ENCODE results near the gene MANEA. TPM values are rescaled to one million over a fixed set of nuclear protein-coding genes. Genes with fewer than 3 reads are reported as not detected.

The MANEA gene
- polyA plus RNA-seq, 2 of the 4 experiments (the other 2 are of a cell fraction) = 4.0 to 13.3 TPM

DNA sequence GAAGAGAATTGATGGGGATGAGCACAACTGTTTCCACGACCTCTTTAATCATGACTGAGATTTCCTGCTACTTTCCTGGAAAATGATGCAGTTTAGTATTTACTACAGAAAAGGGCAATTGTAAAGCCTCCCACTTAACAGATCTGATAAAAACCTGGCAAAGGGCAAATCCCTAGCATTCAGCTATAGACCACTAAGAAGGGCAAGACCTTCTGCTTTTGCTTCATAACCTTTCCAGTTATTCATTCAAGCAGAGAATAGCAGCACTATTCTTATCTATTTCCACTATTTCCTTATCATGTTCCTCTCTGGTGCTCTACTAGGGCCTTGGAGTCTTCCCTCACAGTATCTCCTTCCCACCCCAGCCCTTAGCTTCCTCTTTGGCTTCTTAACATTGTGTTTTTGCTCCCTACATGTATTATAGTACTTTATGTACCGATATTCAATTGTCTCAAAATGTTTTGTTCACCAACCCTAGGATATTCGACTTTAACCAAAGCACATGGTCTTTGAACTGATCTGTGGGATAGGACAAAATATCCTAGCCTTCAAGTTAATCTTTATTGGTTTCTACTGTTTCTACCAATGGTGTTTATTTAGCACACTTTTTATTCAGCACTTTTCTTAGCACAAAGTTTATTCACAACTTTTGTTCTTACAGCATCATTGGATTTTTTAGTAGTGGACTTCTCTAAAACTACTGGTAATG, 32.7 kb upstream of the MANEA start:
- no peak for ATAC-seq
- H3K9me3 ChIP-seq = no peaks in the 10 kb centered on the region
- H3K27ac ChIP-seq = no peak overlapping the region
- 3% methylated on average over 3 of the region's 3 CpGs for WGBS (ENCODE audit: missing lambda C conversion rate)
- FAIRE-seq = no peak
- ChIA-PET POLR2A (no interaction called here), CTCF (no interaction called here)
- H3K4me1 ChIP-seq = no peaks in the 10 kb centered on the region
- H3K4me3 ChIP-seq = no peak overlapping the region
- no peak for DNase-seq (ENCODE audit: low read depth in 1 of 2, low spot score in 1 of 2)
- TF ChIP-seq, protein P1, sequence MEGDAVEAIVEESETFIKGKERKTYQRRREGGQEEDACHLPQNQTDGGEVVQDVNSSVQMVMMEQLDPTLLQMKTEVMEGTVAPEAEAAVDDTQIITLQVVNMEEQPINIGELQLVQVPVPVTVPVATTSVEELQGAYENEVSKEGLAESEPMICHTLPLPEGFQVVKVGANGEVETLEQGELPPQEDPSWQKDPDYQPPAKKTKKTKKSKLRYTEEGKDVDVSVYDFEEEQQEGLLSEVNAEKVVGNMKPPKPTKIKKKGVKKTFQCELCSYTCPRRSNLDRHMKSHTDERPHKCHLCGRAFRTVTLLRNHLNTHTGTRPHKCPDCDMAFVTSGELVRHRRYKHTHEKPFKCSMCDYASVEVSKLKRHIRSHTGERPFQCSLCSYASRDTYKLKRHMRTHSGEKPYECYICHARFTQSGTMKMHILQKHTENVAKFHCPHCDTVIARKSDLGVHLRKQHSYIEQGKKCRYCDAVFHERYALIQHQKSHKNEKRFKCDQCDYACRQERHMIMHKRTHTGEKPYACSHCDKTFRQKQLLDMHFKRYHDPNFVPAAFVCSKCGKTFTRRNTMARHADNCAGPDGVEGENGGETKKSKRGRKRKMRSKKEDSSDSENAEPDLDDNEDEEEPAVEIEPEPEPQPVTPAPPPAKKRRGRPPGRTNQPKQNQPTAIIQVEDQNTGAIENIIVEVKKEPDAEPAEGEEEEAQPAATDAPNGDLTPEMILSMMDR (IDR thresholded peaks at IDR 0.05) = no peak
- TF ChIP-seq CBX8 (IDR thresholded peaks at IDR 0.05) (no peak), ZNF302 (CRISPR knock-in tag; IDR thresholded peaks at IDR 0.05) (no peak), JUN (IDR thresholded peaks at IDR 0.05) (no peak), CHD4 (IDR thresholded peaks at IDR 0.05; ENCODE audit: borderline replicate concordance) (no peak), ZC3H11A (IDR thresholded peaks at IDR 0.05) (no peak), FOXS1 (CRISPR knock-in tag; IDR thresholded peaks at IDR 0.05) (no peak), CEBPB (IDR thresholded peaks at IDR 0.05) (no peak)
- H3K4me2 ChIP-seq = no peak overlapping the region

DNA sequence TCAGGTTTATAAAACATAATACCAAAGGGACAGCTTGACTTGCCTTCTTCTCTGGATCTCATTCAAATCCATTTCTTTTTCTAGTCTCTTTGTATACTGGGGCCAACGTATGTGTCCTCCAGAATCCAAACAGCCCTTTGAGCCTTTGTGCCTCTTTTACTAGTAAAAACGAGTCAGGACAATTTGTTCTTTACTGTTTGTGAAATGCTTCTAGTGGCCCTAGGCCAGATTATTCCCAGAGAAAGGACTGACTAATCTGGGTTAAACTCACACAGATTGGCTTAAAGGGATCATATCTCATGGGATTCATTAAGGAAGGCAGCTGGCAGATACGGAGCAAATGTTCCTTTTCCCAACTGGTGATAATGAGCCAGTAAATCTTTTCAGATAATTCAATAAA, 32.1 kb upstream of the MANEA start:
- no peak overlapping the region for H3K27ac ChIP-seq
- no peaks in the 10 kb centered on the region for H3K4me1 ChIP-seq
- DNase-seq (ENCODE audit: low read depth in 1 of 2, low spot score in 1 of 2) (no peak), FAIRE-seq (no peak), ATAC-seq (no peak)
- ChIA-PET CTCF (no interaction called here), POLR2A (no interaction called here)
- 9% methylated on average over 3 of the region's 3 CpGs for WGBS (ENCODE audit: missing lambda C conversion rate)
- H3K9me3 ChIP-seq = no peaks in the 10 kb centered on the region
- H3K4me3 ChIP-seq = no peak overlapping the region
- TF ChIP-seq FOSB (CRISPR knock-in tag; IDR thresholded peaks at IDR 0.05) (no peak), KDM1A (IDR thresholded peaks at IDR 0.05; ENCODE audit: low read depth) (no peak), CBX2 (IDR thresholded peaks at IDR 0.05; ENCODE audit: borderline replicate concordance, low read depth) (no peak), ZC3H11A (IDR thresholded peaks at IDR 0.05) (no peak), GATA3 (IDR thresholded peaks at IDR 0.05; ENCODE audit: borderline replicate concordance) (no peak), POLR2A (IDR thresholded peaks at IDR 0.05; ENCODE audit: low read length) (no peak), MAFK (IDR thresholded peaks at IDR 0.05; ENCODE audit: partially characterized antibody) (no peak), HEYL (CRISPR knock-in tag; IDR thresholded peaks at IDR 0.05) (no peak), FOXS1 (CRISPR knock-in tag; IDR thresholded peaks at IDR 0.05) (no peak), RNF2 (IDR thresholded peaks at IDR 0.05; ENCODE audit: borderline replicate concordance, low read depth) (no peak), EHF (CRISPR knock-in tag; IDR thresholded peaks at IDR 0.05) (no peak), NR3C1 (IDR thresholded peaks at IDR 0.05) (no peak), CBX8 (IDR thresholded peaks at IDR 0.05) (no peak), CHD4 (IDR thresholded peaks at IDR 0.05; ENCODE audit: borderline replicate concordance) (no peak)
- TF ChIP-seq, protein P2, sequence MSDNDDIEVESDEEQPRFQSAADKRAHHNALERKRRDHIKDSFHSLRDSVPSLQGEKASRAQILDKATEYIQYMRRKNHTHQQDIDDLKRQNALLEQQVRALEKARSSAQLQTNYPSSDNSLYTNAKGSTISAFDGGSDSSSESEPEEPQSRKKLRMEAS (IDR thresholded peaks at IDR 0.05) = no peak
- TF ChIP-seq, protein P3, sequence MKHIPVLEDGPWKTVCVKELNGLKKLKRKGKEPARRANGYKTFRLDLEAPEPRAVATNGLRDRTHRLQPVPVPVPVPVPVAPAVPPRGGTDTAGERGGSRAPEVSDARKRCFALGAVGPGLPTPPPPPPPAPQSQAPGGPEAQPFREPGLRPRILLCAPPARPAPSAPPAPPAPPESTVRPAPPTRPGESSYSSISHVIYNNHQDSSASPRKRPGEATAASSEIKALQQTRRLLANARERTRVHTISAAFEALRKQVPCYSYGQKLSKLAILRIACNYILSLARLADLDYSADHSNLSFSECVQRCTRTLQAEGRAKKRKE (CRISPR knock-in tag; IDR thresholded peaks at IDR 0.05; ENCODE audit: low read depth) = no peak
- TF ChIP-seq, protein P4, sequence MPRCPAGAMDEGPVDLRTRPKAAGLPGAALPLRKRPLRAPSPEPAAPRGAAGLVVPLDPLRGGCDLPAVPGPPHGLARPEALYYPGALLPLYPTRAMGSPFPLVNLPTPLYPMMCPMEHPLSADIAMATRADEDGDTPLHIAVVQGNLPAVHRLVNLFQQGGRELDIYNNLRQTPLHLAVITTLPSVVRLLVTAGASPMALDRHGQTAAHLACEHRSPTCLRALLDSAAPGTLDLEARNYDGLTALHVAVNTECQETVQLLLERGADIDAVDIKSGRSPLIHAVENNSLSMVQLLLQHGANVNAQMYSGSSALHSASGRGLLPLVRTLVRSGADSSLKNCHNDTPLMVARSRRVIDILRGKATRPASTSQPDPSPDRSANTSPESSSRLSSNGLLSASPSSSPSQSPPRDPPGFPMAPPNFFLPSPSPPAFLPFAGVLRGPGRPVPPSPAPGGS (IDR thresholded peaks at IDR 0.05) = no peak
- H3K4me2 ChIP-seq = no peak overlapping the region

DNA sequence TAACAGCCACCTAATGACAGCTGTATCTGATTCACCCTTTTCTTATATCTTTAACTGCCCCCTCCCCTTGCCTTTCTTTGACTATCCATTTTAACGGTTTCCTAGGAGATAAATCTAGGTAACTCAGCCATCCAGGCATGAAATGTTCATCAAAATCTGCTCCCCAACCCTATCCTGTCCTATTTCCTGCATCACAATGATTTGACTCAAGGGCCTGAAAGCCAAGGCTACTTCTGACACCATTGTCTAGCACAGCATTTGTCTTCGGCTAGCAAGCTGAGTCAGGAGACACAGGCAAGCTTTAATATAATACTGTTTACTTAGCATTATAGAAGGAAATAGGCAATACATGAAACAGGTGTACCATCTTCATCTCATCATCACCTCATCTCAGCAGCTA, 31.6 kb upstream of the MANEA start:
- CTCF ChIA-PET = no interaction called here
- whole genome bisulfite sequencing (ENCODE audit: missing lambda C conversion rate) = 18% methylated on average over 2 of the region's 2 CpGs
- Histone ChIP-seq H3K4me3 (no peak overlapping the region), H3K9me3 (no peaks in the 10 kb centered on the region), H3K4me1 (no peaks in the 10 kb centered on the region), H3K4me2 (no peak overlapping the region), H3K27ac (no peak overlapping the region)
- FAIRE-seq (no peak), DNase-seq (ENCODE audit: low read depth in 1 of 2, low spot score in 1 of 2) (no peak), ATAC-seq (no peak)
- POLR2A ChIA-PET = no interaction called here
- no peak for TF ChIP-seq PHF8 (IDR thresholded peaks at IDR 0.05; ENCODE audit: borderline replicate concordance, low read depth)
- TF ChIP-seq, protein P5, sequence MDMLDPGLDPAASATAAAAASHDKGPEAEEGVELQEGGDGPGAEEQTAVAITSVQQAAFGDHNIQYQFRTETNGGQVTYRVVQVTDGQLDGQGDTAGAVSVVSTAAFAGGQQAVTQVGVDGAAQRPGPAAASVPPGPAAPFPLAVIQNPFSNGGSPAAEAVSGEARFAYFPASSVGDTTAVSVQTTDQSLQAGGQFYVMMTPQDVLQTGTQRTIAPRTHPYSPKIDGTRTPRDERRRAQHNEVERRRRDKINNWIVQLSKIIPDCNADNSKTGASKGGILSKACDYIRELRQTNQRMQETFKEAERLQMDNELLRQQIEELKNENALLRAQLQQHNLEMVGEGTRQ (IDR thresholded peaks at IDR 0.05) = no peak
- TF ChIP-seq SMC3 (IDR thresholded peaks at IDR 0.05) = no peak
- TF ChIP-seq NPAS2 (CRISPR knock-in tag; IDR thresholded peaks at IDR 0.05; ENCODE audit: borderline replicate concordance) = no peak
- TF ChIP-seq RNF2 (IDR thresholded peaks at IDR 0.05; ENCODE audit: borderline replicate concordance, low read depth) = no peak
- TF ChIP-seq, protein P6, sequence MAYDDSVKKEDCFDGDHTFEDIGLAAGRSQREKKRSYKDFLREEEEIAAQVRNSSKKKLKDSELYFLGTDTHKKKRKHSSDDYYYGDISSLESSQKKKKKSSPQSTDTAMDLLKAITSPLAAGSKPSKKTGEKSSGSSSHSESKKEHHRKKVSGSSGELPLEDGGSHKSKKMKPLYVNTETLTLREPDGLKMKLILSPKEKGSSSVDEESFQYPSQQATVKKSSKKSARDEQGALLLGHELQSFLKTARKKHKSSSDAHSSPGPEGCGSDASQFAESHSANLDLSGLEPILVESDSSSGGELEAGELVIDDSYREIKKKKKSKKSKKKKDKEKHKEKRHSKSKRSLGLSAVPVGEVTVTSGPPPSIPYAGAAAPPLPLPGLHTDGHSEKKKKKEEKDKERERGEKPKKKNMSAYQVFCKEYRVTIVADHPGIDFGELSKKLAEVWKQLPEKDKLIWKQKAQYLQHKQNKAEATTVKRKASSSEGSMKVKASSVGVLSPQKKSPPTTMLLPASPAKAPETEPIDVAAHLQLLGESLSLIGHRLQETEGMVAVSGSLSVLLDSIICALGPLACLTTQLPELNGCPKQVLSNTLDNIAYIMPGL (CRISPR knock-in tag; IDR thresholded peaks at IDR 0.05; ENCODE audit: borderline replicate concordance) = no peak
- TF ChIP-seq, protein P7, sequence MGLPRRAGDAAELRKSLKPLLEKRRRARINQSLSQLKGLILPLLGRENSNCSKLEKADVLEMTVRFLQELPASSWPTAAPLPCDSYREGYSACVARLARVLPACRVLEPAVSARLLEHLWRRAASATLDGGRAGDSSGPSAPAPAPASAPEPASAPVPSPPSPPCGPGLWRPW (IDR thresholded peaks at IDR 0.05) = no peak
- no peak for TF ChIP-seq HDAC2 (IDR thresholded peaks at IDR 0.05)
- TF ChIP-seq HEYL (CRISPR knock-in tag; IDR thresholded peaks at IDR 0.05) = no peak
- no peak for TF ChIP-seq EP300 (IDR thresholded peaks at IDR 0.05)
- no peak for TF ChIP-seq SREBF2 (IDR thresholded peaks at IDR 0.05)
